T-helper 1 cell (primary cell): ENCODE results near the gene CD302.
"Not testable (repeated sequence)": the region's sequence is repeated elsewhere in the genome, so short reads cannot be mapped to it uniquely, and the experiment has no call there.

Experiments
- DNase-seq, 5 donors: peaks; one replicate each; pipeline ENCODE4 v3.0.0-alpha.2; 2012 to 2020

CD302 gene

DNA sequence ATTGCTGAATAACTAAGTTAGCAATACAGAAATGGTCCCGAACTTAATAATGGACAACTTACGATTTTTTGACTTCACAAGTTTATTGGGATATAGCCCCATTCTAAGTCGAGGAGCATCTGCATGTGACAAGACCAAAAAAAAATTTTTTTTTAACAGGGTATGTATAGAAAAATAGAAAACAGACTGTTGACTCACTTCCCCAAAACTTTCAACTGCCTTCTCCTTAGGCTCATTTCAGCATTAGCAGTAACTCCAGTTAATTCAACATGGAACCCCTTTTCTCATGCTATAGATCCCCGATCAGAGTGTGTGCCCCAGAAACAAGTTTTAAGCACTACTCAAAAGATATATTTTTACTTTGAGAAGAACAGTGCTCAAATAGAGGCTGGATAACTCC lies 5.4 kb downstream of the CD302 start:
- no peak for DNase-seq

DNA sequence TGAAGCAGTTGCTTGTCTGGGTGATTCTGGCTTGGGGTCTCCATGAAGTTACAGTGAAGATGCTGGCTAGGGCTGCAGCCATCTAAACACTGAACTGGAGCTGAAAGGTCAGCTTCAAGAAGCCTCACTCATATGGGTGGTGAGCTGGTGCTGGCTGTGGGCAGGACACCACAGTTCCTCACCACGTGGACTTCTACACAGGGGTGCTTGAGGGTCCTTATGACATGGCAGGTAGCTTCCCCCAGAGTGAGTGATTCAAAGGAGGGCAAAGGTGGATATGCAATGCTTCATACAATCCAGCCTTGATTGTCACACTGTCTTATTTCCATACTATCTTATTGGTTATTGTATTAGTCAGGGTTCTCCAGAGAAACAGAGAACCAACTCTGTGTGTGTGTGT lies 6.0 kb downstream of the CD302 start:
- DNase-seq = no peak

DNA sequence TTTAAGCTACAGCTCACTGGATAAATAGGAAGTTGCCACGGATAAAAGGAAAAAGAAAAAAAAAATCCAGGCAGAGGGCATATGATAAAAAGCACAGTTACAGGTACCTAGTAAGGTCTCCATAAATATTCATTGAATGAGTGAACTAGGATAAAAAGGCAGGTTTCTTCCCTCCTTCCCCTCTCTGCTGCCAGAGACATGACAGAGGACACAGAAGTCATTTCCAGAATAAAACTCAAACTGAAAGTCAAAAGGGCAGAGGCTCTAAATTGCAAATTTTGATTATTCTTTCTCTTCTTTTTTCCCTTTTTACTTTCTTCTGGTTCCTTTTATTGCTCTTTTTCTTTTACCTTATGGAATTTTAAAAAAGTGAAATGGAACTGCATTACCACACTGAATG lies 7.7 kb downstream of the CD302 start:
- no peak for DNase-seq

DNA sequence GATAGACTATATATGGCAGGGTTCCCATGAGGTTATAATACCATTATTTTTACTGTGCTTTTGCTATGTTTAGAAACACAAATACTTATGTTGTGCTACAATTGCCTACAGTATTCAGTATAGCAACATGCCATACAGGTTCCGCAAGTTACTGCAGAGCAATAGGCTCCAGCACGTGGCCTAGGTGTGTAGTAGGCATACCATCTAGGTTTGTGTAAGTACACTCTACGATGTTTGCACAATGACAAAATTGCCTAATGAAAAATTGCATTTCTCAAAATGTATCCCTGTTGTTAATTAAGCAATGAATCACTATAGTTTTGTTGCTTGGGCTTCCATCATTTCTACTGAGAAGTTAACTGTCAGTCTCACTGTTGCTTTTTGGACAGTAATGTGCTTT lies 9.8 kb downstream of the CD302 start:
- DNase-seq = no peak

DNA sequence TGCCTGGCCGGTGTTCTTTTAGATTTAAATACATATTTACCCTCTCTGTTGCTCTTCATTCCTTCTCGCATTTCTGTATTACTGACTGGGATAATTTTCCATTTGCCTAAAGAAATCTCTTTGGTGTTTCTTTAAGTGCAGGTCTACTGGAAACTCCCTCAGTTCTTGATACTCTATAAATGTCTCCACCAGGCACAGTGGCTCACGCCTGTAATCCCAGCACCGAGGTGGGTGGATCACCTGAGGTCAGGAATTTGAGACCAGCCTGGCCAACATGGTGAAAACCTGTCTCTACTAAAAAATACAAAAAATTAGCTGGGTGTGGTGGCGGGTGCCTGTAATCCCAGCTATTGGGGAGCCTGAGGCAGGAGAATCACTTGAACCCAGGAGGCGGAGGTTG lies 10.4 kb downstream of the CD302 start:
- DNase-seq = not testable (repeated sequence)

DNA sequence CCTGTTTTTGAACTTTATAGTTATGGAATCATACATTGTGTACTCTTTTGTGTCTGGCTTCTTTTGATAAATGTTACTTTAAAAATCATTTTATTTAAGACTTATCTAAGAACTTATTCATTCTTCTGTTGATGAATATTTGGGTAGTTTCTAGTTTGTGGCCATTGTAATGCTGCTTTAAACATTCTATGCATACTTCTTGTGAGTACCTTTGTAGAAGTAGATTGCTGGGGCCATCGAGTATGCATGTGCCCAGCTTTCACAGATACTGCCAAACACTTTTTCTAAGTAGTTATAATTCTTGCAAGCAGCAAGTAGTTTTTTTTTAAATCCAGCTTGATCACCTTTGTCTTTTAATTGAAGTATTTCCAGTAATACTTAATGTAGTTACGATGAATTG lies 11.1 kb downstream of the CD302 start:
- DNase-seq = no peak

DNA sequence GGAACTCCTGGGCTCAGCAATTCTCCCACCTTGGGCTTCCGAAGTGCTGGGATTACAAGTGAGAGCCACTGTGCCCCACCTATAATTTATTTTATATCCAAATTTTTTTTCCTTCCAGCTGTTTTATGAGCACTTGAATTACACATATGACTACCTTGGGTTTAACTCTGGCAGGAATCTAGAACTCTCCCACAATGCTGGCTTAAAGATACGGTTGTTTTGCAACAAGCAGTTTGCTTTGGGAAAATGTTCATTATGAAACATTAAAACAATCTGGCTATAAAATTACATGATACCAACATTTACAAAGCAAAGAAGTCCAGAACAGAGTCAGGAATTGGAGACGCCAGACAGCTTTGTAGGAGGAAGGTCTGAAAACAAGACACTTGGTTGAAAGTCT lies 12.8 kb downstream of the CD302 start:
- DNase-seq = no peak

DNA sequence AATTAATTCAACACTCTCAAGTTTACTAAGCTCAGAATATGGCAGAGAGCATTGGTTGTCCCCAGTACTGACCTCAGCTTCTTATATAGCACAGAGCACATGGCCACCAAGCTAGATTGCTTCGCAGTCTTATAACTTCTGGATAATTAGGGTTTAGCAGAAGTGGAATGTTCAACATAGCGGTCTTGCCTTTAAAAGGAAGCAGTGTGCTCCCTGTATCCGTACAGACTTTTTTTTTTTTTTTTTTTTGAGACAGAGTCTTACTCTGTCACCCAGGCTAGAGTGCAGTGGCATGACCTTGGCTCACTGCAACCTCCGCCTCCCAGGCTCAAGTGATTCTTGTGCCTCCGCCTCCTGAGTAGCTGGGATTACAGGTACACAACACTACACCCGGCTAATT lies 13.3 kb downstream of the CD302 start:
- not testable (repeated sequence) for DNase-seq

DNA sequence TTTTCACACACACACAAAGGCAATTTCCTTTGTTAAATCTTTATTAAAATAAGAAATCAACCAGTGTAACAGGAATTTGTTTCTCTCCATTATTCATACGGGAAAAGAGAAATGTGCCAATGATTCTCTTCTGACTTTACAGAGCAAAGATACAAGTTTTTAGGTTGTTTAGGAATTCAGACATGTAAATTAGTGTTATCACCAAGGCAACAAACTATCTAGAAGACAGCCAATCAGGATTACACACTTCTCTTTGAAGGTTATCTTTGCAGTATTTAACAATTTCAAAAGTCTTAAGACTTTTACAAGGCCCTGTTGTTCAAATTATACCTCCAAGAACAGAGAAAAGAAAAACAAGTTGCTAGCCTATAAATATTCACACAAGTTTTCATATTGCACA lies 14.5 kb downstream of the CD302 start:
- no peak for DNase-seq

DNA sequence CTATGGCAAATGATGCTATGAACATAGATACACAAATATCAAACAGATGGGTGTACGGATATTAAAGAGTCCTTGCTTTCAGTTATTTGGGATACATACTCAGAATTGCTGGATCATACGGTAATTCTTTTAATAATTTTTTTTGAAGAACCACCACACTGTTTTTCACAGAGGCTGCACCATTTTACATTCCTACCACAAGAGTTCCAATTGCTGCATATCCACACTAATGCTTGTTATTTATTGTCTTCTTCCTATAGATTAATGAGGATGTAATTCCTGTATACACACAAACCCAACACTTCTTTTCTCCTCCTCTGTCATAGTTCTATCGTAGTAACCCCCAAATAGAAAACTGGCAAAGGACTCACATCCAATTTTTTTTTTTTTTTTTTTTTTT lies 21.7 kb downstream of the CD302 start:
- DNase-seq = no peak

DNA sequence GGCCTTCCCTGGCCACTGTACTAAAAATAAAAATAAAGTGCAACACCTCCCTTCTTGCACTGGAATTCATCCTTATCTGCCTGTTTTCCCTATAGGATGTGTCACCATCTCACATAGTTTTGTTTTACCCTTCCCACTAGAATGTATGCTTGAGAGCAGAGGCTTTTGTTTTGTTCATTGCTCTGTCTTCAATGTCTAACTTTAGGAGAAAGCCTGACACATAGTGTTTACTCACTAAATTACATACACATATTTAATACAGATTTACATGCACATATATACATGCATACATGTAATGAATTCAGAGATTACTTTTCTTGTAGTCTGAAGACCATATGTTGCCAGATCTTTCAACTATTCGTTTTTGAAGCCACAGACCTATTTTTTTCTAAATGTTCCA lies 23.0 kb downstream of the CD302 start:
- no peak for DNase-seq

DNA sequence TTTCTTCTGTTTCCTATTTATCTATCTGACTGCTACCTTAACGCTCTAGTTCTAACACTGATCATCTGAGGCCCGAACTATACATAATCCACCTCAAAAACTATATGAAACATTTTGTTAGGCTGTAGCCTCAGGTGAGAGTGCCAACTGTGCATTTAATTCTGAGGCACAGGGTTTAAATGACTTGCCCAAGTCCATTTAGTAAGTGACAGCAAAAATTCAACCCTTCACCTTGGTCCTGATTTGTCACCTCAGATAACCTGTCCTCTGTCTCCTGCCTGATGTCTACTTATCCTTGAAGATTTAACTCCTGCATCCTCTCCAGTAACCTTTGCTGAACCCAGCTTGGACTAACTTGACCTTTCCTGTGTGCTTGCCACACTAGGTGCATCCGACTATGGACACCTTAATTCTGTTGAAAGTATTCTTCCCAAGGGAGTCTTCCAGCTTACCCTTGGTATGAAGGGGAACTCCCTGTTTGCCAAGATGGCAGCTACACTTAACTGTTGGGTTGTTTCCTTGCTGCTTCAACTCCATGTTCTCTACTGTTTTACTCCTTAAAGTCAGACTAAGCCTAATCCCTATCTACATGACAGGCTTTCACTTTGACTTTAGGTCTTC lies 23.5 kb downstream of the CD302 start:
- DNase-seq = no peak

DNA sequence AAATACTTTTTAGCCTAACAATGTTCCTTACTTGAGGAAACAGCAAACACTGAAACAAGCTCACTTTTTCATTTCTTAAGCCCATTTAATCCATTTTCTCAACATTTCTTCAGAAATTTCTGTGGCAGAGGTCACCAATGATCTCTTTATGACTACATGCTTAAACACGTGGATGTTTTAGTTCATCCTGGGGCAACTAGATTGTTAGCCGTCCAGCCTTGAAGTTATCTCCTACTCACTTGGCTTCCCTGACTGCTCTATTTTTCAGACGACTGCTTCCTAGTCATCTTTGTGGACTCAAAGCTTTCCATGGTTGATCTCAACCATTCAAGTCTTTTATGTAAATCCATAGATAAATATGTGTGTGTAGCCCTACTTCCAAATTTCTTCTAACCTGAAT lies 24.1 kb downstream of the CD302 start:
- no peak for DNase-seq

DNA sequence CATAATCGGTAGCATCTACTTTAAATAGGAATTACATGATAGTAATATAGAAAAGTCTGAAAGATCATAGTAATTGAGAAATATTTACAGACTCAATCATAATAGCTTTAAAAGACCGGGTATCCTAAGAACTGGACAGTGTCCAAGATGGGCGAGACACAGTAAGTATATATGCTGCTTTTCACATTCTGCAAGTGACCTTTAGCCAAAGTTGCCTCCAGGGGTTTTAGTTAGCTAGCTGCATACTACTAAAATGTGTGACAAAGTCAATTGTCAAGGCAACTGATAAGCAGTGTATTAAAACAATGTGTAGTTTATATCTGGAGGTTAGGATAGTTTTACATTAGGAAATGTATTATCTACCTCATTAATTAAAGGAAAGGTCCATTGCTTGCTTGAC lies 24.6 kb downstream of the CD302 start:
- no peak for DNase-seq

DNA sequence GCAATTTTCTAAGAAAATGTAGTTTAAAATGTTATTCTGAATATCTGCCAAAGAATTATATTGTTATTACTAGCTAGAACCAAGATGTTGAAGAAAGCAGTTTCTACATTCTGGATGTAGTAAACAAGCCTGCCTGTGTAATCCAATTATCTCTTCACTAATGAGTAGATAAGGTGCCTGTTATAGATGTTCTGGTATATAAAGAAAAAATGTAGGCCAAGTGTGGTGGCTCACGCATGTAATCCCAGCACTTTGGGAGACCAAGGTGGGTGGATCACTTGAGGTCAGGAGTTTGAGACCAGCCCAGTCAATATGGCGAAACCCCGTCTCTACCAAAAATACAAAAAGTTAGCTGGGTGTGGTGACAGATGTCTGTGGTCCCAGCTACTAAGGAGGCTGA lies 28.9 kb downstream of the CD302 start:
- DNase-seq = no peak

DNA sequence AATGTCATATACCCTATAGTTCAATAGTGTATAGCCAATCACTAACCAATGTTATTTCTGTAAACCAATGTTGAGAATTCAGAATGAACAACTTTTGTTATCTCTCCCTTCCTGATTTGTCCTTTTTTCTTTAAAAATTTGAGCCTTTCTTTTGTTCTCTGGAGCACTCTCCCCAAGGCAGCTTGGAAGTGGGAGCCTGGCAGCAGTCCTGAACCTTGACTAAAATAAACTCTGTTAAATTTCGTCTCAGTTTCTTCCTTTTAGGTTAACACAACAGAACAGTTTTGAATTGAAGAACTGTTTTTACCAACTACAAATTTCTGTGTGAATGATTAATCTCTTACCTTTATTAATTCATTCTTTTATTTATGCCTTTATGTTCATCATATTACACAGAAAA lies 35.9 kb downstream of the CD302 start:
- DNase-seq = no peak

DNA sequence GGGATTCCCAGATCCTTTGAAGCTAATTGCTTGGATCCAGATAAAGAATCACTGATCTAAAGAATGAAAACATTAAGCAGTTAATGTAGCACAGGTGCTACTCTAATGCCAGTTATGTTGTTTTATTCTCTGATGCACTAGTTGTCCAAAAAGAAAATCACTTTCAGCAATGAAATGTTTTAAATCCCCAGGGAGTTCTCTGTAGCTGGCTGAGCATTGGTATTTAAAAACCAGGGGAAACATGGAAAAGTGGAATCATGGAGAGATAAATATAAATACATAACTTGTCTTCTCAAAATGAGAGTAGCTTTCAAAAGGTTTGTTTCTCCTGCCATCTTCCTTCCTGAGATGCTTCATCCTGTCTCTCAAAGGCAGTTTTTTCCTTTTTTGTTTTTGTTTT lies 37.7 kb downstream of the CD302 start:
- DNase-seq = no peak

DNA sequence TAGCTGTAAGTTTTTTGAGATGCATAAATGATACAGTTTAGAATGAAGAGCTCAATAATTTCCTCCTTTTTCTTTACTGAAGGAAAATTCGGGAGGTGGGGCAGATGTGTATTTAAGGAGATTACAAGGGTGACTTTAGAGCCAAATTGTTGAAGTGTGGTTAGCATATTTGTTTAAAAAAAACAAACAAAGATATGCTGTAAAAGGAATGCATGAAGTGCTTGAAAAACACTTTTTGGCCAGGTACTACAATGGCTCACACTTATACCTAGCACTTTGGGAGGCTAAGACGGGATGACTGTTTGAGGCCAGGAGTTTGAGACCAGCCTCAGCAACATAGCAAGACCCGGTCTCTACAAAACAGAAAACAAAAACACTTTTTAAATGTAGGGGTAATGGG lies 38.4 kb downstream of the CD302 start:
- DNase-seq = no peak

DNA sequence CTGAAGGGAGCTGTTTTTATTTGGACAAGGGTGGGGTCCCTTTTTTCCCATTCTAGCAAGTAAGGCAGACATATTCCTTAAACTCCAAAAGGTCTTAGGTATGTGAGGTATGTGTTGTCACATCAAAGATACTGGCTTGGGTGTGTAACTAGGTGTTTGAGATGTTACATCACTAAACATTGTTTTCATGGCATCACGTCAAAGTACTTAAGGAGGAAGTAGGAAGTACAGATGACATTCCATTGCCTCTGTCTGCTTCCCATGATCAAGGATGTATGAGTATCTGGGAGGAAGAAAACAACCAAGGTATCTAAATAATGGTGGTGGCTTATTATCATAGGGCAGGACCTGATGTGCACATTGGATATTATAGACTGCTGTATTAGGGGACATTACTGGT lies 39.3 kb downstream of the CD302 start:
- DNase-seq = no peak

DNA sequence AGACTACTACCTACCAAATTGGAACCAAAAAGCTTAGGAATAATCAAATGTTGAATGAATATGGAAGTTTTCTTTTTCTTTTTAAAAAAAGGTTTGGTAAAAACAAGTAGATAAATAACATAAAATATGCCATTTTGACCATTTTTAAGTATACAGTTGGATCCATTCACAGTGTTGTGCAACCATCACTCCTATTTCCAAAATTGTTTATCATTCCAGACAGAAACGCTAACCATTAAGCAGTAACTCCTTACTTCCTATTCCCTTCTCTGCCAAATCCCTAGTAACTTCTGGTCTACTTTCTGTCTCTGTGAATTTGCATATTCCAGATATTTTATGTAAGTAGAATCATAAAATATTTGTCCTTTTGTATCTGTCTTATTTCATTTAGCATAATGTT lies 39.8 kb downstream of the CD302 start:
- DNase-seq = no peak

DNA sequence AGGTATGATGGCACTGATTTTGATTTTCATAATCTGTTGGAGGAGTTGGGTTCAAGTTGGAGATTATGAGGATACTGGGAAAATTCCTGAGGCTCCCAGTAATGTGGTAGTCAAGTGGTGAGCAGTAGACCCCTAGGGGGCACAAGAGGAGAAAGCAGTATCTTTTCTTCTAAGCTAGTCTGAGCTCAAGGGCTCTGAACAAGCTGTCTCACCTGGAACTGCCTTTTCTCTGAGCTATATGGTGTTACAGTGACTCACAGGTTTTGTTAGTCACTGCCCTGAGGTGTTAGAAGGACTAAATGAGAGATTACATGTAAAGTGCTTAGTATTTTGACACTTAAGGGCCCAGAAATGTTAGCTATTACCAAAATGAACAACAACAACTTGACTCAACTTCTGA lies 42.2 kb downstream of the CD302 start:
- peak in 1 of 5 donors; percentile 9 for DNase-seq

DNA sequence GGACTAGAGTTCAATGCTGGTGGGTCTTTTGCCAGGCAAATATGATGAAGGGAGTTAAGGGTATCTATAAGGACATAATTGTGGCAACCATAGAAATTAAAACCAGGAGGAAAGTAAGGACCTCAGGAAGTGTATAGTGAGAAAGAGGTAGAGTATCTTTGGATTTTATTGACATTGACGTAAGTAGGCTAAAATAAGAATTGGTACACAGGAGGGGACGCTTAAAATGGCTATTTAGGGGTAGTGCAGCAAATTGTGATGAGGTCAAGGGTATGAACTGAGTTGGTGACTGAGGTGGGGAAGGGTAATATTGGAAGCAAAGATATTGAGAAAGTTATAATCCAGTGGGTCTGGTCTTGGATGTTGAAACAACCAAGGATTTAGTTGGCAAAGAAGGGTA lies 43.0 kb downstream of the CD302 start:
- no peak for DNase-seq

DNA sequence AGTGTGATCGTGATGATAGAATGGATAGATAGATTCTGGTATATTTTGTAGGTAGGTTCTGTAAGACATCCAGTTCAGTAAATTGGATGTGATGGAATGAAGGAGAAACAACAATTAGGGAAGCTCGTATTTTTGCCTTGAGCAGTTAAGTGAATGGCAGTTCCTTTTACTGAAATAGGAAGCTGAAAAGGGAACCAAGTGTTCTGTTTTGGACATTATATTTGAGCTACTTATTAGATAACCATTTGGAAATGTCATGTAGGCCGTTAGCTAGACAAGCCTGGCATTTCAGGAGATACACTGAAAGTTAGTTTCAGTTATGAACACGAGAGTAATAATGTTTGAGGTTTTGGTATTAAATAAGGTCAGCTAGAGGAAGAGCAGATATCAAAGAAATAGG lies 44.2 kb downstream of the CD302 start:
- DNase-seq = no peak

DNA sequence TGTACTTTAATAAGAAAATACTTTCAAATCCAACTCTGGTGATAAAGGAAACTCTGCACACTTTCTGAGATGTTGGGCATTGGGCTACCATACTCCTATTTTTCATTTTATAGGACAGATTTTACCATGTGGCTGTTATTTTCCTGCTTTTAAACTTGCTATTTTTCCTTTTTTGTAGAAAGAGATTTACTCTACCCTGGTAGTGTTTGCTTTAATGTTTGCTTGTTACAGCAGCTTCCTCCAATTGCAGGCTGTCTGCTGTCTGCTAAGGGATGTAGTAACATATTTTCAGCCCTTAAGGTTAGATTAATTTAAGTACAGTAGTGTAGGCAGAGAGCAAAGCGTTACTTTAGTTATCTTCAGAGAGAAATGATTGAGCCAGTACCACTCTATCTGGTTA lies 47.1 kb downstream of the CD302 start:
- DNase-seq = no peak

DNA sequence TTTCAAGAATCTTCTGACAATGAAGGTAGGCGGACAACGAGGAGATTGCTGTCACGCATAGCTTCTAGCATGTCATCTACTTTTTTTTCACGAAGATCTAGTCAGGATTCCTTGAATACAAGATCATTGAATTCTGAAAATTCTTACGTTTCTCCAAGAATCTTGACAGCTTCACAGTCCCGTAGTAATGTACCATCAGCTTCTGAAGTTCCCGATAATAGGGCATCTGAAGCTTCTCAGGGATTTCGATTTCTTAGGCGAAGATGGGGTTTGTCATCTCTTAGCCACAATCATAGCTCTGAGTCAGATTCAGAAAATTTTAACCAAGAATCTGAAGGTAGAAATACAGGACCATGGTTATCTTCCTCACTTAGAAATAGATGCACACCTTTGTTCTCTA lies 49.9 kb downstream of the CD302 start:
- DNase-seq = no peak

DNA sequence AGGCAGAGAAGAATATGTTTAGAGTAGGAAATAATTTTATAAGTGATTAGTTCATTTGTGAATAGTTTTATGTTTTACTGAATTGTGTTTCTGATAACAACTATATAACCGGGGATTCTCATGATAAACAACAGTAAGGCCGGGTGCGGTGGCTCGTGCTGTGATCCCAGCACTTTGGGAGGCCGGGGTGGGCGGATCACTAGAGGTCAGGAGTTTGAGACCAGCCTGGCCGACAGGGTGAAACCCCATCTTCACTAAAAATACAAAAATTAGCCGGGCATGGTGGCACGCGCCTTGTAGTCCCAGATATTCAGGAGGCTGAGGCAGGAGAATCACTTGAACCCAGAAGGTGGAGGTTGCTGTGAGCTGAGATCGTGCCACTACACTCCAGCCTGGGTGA lies 52.8 kb downstream of the CD302 start:
- not testable (repeated sequence) for DNase-seq
